Stimulated activated CD8-positive, alpha-beta memory T cell treated with anti-CD3 and anti-CD28 coated beads, Interleukin-12 subunit alpha, Interleukin-12 subunit beta, amount 100 ng/mL, for 24 hours (primary cell): ENCODE measurements around the gene ZDHHC4.
A peak's percentile ranks its signal among the peaks of the same experiment; 100 is the strongest.
"Not testable (repeated sequence)": the region's sequence is repeated elsewhere in the genome, so short reads cannot be mapped to it uniquely, and the experiment has no call there.

Source experiments
- DNase-seq: peaks from one replicate; pipeline ENCODE4 v3.0.0-alpha.2; 2020; ENCODE audit errors: extremely low read depth

Gene ZDHHC4

GRCh38 chr7:6634971-6635370 is 57.7 kb downstream of the ZDHHC4 start:
- DNase-seq: not testable (repeated sequence)

- DNase-seq: peak; percentile 31
Observed at GRCh38 chr7:6636741-6637543, 59.7 kb downstream of the ZDHHC4 start, which contains the start of gene ZNF316. TSS of gene ZNF316 (plus strand) at chr7:6637318. CDS start at chr7:6642410, 5,092 bp downstream.

GRCh38 chr7:6637544-6638229 is 60.4 kb downstream of the ZDHHC4 start:
- DNase-seq: no peak
